GM23338 (cell line): ENCODE measurements around the gene SLC8A3. TPM values are rescaled to one million over a fixed set of nuclear protein-coding genes. Genes with fewer than 3 reads are reported as not detected.

Source experiments
- ATAC-seq: fragments of 200-7000 bp; cut with Tn5 transposase; 3 replicates; pipeline ENCODE4 v1.9.1; 2020
- DNase-seq: peaks from one replicate; pipeline ENCODE4 v3.0.0-alpha.2; 2015; ENCODE audit warnings: low spot score
- H2AFZ ChIP-seq: fragments of 200-600 bp; sonication (generic); 2 replicates; pipeline ENCODE4 v1.8.0; 2016; ENCODE audit warnings: antibody characterized with exemption, mild to moderate bottlenecking, moderate library complexity
- H3F3A ChIP-seq: fragments of 200-600 bp; sonication (generic); replicated peaks from 2 replicates; pipeline ENCODE4 v1.8.0; 2017; ENCODE audit warnings: antibody characterized with exemption, mixed run types, low read depth
- H3K27ac ChIP-seq: fragments of 200-600 bp; sonication (generic); 2 replicates; pipeline ENCODE4 v1.6.1; 2016; ENCODE audit warnings: low read depth
- H3K27me3 ChIP-seq: fragments of 200-600 bp; sonication (generic); 2 replicates; pipeline ENCODE4 v1.8.0; 2016; ENCODE audit warnings: mild to moderate bottlenecking, mixed run types, moderate library complexity; ENCODE audit not compliant: insufficient read depth
- H3K36me3 ChIP-seq: fragments of 200-600 bp; sonication (generic); 2 replicates; pipeline ENCODE4 v1.8.0; 2016; ENCODE audit warnings: mild to moderate bottlenecking; ENCODE audit not compliant: insufficient read depth
- H3K4me1 ChIP-seq: fragments of 200-600 bp; sonication (generic); 2 replicates; pipeline ENCODE4 v1.8.0; 2016; ENCODE audit warnings: mild to moderate bottlenecking, moderate library complexity; ENCODE audit not compliant: insufficient read depth
- H3K4me2 ChIP-seq: fragments of 200-600 bp; sonication (generic); 2 replicates; pipeline ENCODE4 v1.7.1; 2017; ENCODE audit warnings: mixed run types
- H3K4me3 ChIP-seq: fragments of 200-600 bp; sonication (generic); 2 replicates; pipeline ENCODE4 v1.6.1; 2016; ENCODE audit warnings: mixed run types
- H3K79me2 ChIP-seq: fragments of 200-600 bp; sonication (generic); replicated peaks from 2 replicates; pipeline ENCODE4 v1.8.0; 2017; ENCODE audit warnings: mild to moderate bottlenecking; ENCODE audit not compliant: insufficient read depth
- H3K9me2 ChIP-seq: fragments of 200-600 bp; sonication (generic); 2 replicates; pipeline ENCODE4 v1.8.0; 2017; ENCODE audit not compliant: insufficient read depth
- H4K20me1 ChIP-seq: fragments of 200-600 bp; sonication (generic); replicated peaks from 2 replicates; pipeline ENCODE4 v1.8.0; 2017; ENCODE audit warnings: mild to moderate bottlenecking; ENCODE audit not compliant: insufficient read depth
- H3K27ac Mint-ChIP-seq: 2 replicates; pipeline ENCODE4 v1.8.0; 2020; ENCODE audit warnings: inconsistent platforms, mild to moderate bottlenecking, moderate library complexity, mixed read lengths
- H3K27me3 Mint-ChIP-seq: 3 replicates; pipeline ENCODE4 v1.8.0; 2022; ENCODE audit warnings: low read depth, mild to moderate bottlenecking, moderate library complexity, mixed read lengths, inconsistent platforms; ENCODE audit not compliant: insufficient read depth, poor library complexity
- H3K36me3 Mint-ChIP-seq: 3 replicates; pipeline ENCODE4 v1.8.0; 2021; ENCODE audit warnings: low read depth, mild to moderate bottlenecking, inconsistent platforms, moderate library complexity, mixed read lengths
- H3K4me1 Mint-ChIP-seq: 3 replicates; pipeline ENCODE4 v1.8.0; 2020; ENCODE audit warnings: mild to moderate bottlenecking, inconsistent platforms, mixed read lengths
- H3K4me3 Mint-ChIP-seq: 3 replicates; pipeline ENCODE4 v1.8.0; 2021; ENCODE audit warnings: moderate library complexity, mild to moderate bottlenecking, inconsistent platforms, mixed read lengths
- H3K9me3 Mint-ChIP-seq: 3 replicates; pipeline ENCODE4 v1.8.0; 2020; ENCODE audit warnings: moderate library complexity, mild to moderate bottlenecking, inconsistent platforms, mixed read lengths
- CREB1 ChIP-seq: fragments of 250-450 bp; sonication (Bioruptor Pico); IDR thresholded peaks from 2 replicates; pipeline ENCODE4 v1.5.0; 2020; ENCODE audit warnings: low read depth, mild to moderate bottlenecking, moderate library complexity
- CTCF ChIP-seq, 2 experiments: fragments of 200-600 bp in 1 of 2; sonication (generic) in 1 of 2; conservative IDR thresholded peaks; 2 replicates each; pipeline versions ENCODE4 v1.5.1 to v1.6.1; 2016 to 2017; ENCODE audit warnings: antibody characterized with exemption in 2 of 2, low read depth in 2 of 2, mild to moderate bottlenecking in 2 of 2, moderate library complexity in 1 of 2
- EZH2 ChIP-seq: fragments of 200-600 bp; sonication (generic); IDR thresholded peaks from one replicate; pipeline ENCODE4 v1.8.0; 2017; ENCODE audit warnings: antibody characterized with exemption, mild to moderate bottlenecking, low read depth; ENCODE audit not compliant: unreplicated experiment
- EZH2phosphoT487 ChIP-seq: fragments of 200-600 bp; sonication (generic); IDR thresholded peaks from one replicate; pipeline ENCODE4 v1.8.1; 2018; ENCODE audit warnings: antibody characterized with exemption; ENCODE audit not compliant: unreplicated experiment
- JUNB ChIP-seq: IDR thresholded peaks from one replicate; pipeline ENCODE4 v1.6.1; 2016; ENCODE audit warnings: antibody characterized with exemption; ENCODE audit not compliant: unreplicated experiment
- NANOG ChIP-seq: IDR thresholded peaks from 2 replicates; pipeline ENCODE4 v1.6.1; 2016; ENCODE audit warnings: antibody characterized with exemption, borderline replicate concordance
- POLR2AphosphoS5 ChIP-seq: IDR thresholded peaks from 2 replicates; pipeline ENCODE4 v1.6.1; 2016; ENCODE audit warnings: antibody characterized with exemption, low read depth
- REST ChIP-seq: IDR thresholded peaks from one replicate; pipeline ENCODE4 v1.6.1; 2018; ENCODE audit warnings: antibody characterized with exemption; ENCODE audit not compliant: unreplicated experiment
- STAT1 ChIP-seq: IDR thresholded peaks from one replicate; pipeline ENCODE4 v1.6.1; 2016; ENCODE audit warnings: antibody characterized with exemption; ENCODE audit not compliant: unreplicated experiment
- ZNF114 ChIP-seq: fragments of 250-450 bp; sonication (Bioruptor Pico); IDR thresholded peaks from 2 replicates; pipeline ENCODE4 v1.5.0; 2020; ENCODE audit warnings: mild to moderate bottlenecking, moderate library complexity
- ZNF331 ChIP-seq: fragments of 250-450 bp; sonication (Bioruptor Pico); IDR thresholded peaks from 2 replicates; pipeline ENCODE4 v1.5.0; 2020; ENCODE audit warnings: low read depth, mild to moderate bottlenecking, moderate library complexity
- ZNF462 ChIP-seq: fragments of 250-450 bp; sonication (Bioruptor Pico); IDR thresholded peaks from 2 replicates; pipeline ENCODE4 v1.5.0; 2020; ENCODE audit warnings: mild to moderate bottlenecking, moderate library complexity
- polyA plus RNA-seq: library from polyadenylated mRNA; unstranded; fragments of >200 nt; fragmentation: Nextera tagmentation; extraction: Ambion mirVana; gene quantifications from 2 replicates; pipeline ENCODE4 v1.2.1, GENCODE V29; 2016
- total RNA-seq: library from RNA; depleted of rRNA; stranded (reverse); fragments of >200 nt; shearing (Covaris generic); gene quantifications from 2 replicates; pipeline ENCODE4 v1.2.3, GENCODE V29; 2014

SLC8A3 gene
- total and polyA plus RNA-seq, 2 experiments from 2014 or later: 0.82 to 2.0 TPM

GRCh38 chr14:70114621-70115156 lies 74.1 kb downstream of the SLC8A3 start:
- Histone ChIP-seq H3K4me2 (no peak overlapping the region), H3K4me3 (no peak overlapping the region), H3F3A (no peaks in the 10 kb centered on the region), H3K4me1 (0 out of 2 replicates have a peak, but pooled peaks cover 17% of the 10 kb centered on the region), H3K27ac (no peak overlapping the region), H4K20me1 (no peaks in the 10 kb centered on the region), H2AFZ (peak overlapping the region; percentile 63; the same call in 1 of the 2 replicates), H3K36me3 (no peaks in the 10 kb centered on the region), H3K9me2 (peaks cover 15% of the 10 kb centered on the region; the same call in 1 of the 2 replicates), H3K27me3 (no peaks in the 10 kb centered on the region), H3K79me2 (no peaks in the 10 kb centered on the region)
- Mint-ChIP-seq H3K9me3 (no peaks in the 10 kb centered on the region), H3K4me1 (peaks cover 15% of the 10 kb centered on the region; the same call in 2 of the 3 replicates), H3K36me3 (no peaks in the 10 kb centered on the region), H3K27ac (0 out of 2 replicates have a peak overlapping the region, but pooled peaks have one; percentile 1), H3K4me3 (no peak overlapping the region), H3K27me3 (peaks cover 2% of the 10 kb centered on the region)
- DNase-seq (no peak), ATAC-seq (no peak)
- TF ChIP-seq CREB1 (CRISPR knock-in tag) (no peak), JUNB (no peak), EZH2 (no peak), STAT1 (no peak), ZNF114 (no peak), POLR2AphosphoS5 (no peak), CTCF (conservative IDR thresholded peaks at IDR 0.05; ENCODE audit: low read depth in 2 of 2) (no peak), ZNF462 (no peak), EZH2phosphoT487 (no peak), REST (no peak), NANOG (no peak), ZNF331 (CRISPR knock-in tag) (no peak)
